PFSK-1 (cell line): ENCODE data around the gene MEGF9.

Experiments used
- FOXP2 ChIP-seq: optimal IDR thresholded peaks from 2 replicates; pipeline ENCODE3; 2011; ENCODE audit warnings: borderline replicate concordance, control low read depth, inconsistent platforms; ENCODE audit not compliant: insufficient read depth; ENCODE audit errors: extremely low read length, extremely low read depth
- POLR2AphosphoS5 ChIP-seq: IDR thresholded peaks from 2 replicates; pipeline ENCODE4 v1.6.1; 2012; ENCODE audit warnings: low read depth, mild to moderate bottlenecking, control low read depth, low read length, moderate library complexity
- SIN3A ChIP-seq: IDR thresholded peaks from 2 replicates; pipeline ENCODE4 v1.6.1; 2012; ENCODE audit warnings: mild to moderate bottlenecking, low read length, moderate library complexity, borderline replicate concordance; ENCODE audit not compliant: insufficient read depth
- TAF1 ChIP-seq: IDR thresholded peaks from 2 replicates; pipeline ENCODE4 v1.6.1; 2012; ENCODE audit warnings: low read length, control low read depth, borderline replicate concordance; ENCODE audit not compliant: insufficient read depth

GRCh38 chr9:120692901-120693699 lies 21.2 kb downstream of the MEGF9 start:
- TF ChIP-seq POLR2AphosphoS5 (no peak), TAF1 (no peak), FOXP2 (no peak), SIN3A (no peak)
